Left lung (tissue), 10 donors: ENCODE results near the gene DNAJC5. TPM values are rescaled to one million over a fixed set of nuclear protein-coding genes. Genes with fewer than 3 reads are reported as not detected.

Experiments
- ATAC-seq: fragments of 200-7000 bp; cut with Tn5 transposase; one replicate; pipeline ENCODE4 v1.9.1; 2020; ENCODE audit warnings: moderate library complexity
- DNase-seq, 4 donors: peaks; one replicate each; pipeline ENCODE4 v3.0.0-alpha.2; 2013 to 2020
- H3K27ac ChIP-seq, 2 donors: fragments of 200-600 bp; sonication (generic) in 1 of 2; one replicate each; pipeline versions ENCODE4 v1.5.0 to v1.8.0; 2020 to 2021
- H3K27me3 ChIP-seq, 2 donors: fragments of 200-600 bp; sonication (generic) in 1 of 2; one replicate each; pipeline versions ENCODE4 v1.5.0 to v1.8.0; 2020 to 2021
- H3K36me3 ChIP-seq, 2 donors: fragments of 200-600 bp; sonication (generic) in 1 of 2; one replicate each; pipeline versions ENCODE4 v1.5.0 to v1.8.0; 2020 to 2021
- H3K4me1 ChIP-seq, 2 donors: fragments of 200-600 bp; one replicate each; pipeline ENCODE4 v1.8.0; 2021
- H3K4me3 ChIP-seq, 2 donors: fragments of 200-600 bp; sonication (generic) in 1 of 2; one replicate each; pipeline versions ENCODE4 v1.5.0 to v1.8.0; 2020 to 2021; ENCODE audit warnings: mild to moderate bottlenecking in 1 of 2
- H3K9me3 ChIP-seq, 2 donors: fragments of 200-600 bp; sonication (generic) in 1 of 2; one replicate each; pipeline versions ENCODE4 v1.5.0 to v1.8.0; 2020 to 2021
- intact Hi-C, 2 donors: fragments of 100-400 bp; cut with DNase I; formaldehyde crosslinking; loops; one replicate each; pipeline versions ENCODE4 v1.11.2 to v1.14.2; 2022
- polyA plus RNA-seq, 6 donors: library from polyadenylated mRNA; unstranded; fragments of 120-200 nt; gene quantifications; one replicate each; pipeline ENCODE4 v1.2.1, GENCODE V29; 2013; ENCODE audit not compliant: insufficient read length in 6 of 6
- total RNA-seq, 2 donors: library from RNA; stranded (reverse); fragmentation: NEBNext Ultra II Directional; extraction: Animal tissue kit (Norgen Biotek cat#: 25700); gene quantifications; one replicate each; pipeline ENCODE4 v1.2.1, GENCODE V29; 2021
- TF ChIP-seq, protein P1 (sequence below), 2 donors: fragments of 200-600 bp; sonication (generic) in 1 of 2; IDR thresholded peaks; one replicate each; pipeline versions ENCODE4 v1.5.0 to v1.8.0; 2021; ENCODE audit warnings: antibody characterized with exemption in 2 of 2
- donor health status: DM: no; HTN: yes; CAD: no.
- donor health status: DM: no; HTN: no; CAD: no.

DNAJC5 gene
- total and polyA plus RNA-seq, 8 donors, result 17.5 to 59.5 (median 25.3) TPM

DNA sequence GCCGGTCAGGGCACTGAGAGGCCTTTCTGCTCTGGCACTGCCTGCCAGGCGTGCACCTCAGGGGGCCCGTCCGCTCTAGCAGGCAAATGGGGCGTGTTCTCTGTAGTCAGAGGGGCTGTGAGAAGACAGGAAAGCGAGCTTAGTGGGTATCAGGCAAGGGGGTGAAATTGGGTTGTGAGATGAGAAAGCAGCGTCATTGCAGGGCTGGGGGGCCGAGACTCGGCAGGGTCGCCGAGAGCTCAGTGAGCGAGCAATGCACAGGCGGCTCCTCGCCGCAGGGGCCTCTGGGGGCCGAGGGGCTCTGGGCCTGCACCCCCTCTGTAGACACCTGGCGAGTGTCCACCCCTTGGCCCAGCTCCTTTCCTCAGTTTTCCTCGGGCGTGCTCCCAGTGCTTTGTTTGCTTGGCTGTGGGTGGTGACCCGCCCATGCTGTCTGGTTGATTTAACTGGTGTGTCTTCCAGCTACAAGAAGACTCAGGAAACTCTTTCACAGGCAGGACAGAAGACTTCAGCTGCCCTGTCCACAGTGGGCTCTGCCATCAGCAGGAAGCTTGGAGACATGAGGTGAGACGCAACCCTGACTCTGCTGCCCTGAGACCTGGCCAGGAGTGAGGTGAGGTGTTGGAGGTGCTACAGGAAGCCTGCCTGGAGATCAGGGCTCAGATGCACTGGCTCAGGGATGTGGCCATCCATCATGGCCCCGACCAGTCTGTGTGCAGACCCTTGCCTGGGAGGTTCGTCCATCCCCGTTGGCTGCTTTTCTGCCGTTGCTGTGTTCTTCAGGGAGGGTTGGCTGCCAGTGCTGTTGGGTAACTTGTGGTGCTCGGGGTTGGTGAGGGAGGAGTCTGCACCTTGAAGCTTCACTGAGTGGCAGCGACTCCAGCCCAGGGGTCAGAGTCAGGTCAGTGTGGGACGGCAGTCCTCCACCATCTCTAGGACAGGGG is 12.4 kb upstream of the DNAJC5 start:
- intact Hi-C loops, result no loop called here
- Histone ChIP-seq H3K27me3 (no peaks in the 10 kb centered on the region), H3K4me3 (no peak overlapping the region), H3K9me3 (no peaks in the 10 kb centered on the region), H3K27ac (no peak overlapping the region), H3K36me3 (peaks cover 0 to 92% of the 10 kb centered on the region in 2 donors), H3K4me1 (peaks cover 0 to 14% of the 10 kb centered on the region in 2 donors)
- TF ChIP-seq, protein P1, sequence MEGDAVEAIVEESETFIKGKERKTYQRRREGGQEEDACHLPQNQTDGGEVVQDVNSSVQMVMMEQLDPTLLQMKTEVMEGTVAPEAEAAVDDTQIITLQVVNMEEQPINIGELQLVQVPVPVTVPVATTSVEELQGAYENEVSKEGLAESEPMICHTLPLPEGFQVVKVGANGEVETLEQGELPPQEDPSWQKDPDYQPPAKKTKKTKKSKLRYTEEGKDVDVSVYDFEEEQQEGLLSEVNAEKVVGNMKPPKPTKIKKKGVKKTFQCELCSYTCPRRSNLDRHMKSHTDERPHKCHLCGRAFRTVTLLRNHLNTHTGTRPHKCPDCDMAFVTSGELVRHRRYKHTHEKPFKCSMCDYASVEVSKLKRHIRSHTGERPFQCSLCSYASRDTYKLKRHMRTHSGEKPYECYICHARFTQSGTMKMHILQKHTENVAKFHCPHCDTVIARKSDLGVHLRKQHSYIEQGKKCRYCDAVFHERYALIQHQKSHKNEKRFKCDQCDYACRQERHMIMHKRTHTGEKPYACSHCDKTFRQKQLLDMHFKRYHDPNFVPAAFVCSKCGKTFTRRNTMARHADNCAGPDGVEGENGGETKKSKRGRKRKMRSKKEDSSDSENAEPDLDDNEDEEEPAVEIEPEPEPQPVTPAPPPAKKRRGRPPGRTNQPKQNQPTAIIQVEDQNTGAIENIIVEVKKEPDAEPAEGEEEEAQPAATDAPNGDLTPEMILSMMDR (IDR thresholded peaks at IDR 0.05), result no peak
- ATAC-seq, result no peak
- DNase-seq, result peak in 1 of 4 donors; percentile 59

- TF ChIP-seq, protein P1 (IDR thresholded peaks at IDR 0.05), result no peak
- intact Hi-C loops, result no loop called here
- Histone ChIP-seq H3K4me1 (peaks cover 0 to 8% of the 10 kb centered on the region in 2 donors), H3K9me3 (no peaks in the 10 kb centered on the region), H3K36me3 (peaks cover 0 to 92% of the 10 kb centered on the region in 2 donors), H3K4me3 (no peak overlapping the region), H3K27ac (no peak overlapping the region), H3K27me3 (no peaks in the 10 kb centered on the region)
- peak in 1 of 4 donors; percentile 48 for DNase-seq
- ATAC-seq, result no peak
Measured at GRCh38 chr20:63883201-63883593, 11.7 kb upstream of the DNAJC5 start.

- H3K27ac ChIP-seq, result no peak overlapping the region
- peaks cover 0 to 93% of the 10 kb centered on the region in 2 donors for H3K36me3 ChIP-seq
- H3K4me3 ChIP-seq, result no peak overlapping the region
- peak in 1 of 4 donors; percentile 75 for DNase-seq
- TF ChIP-seq, protein P1 (IDR thresholded peaks at IDR 0.05), result no peak
- no peaks in the 10 kb centered on the region for H3K9me3 ChIP-seq
- peaks cover 0 to 19% of the 10 kb centered on the region in 2 donors for H3K4me1 ChIP-seq
- intact Hi-C loops, result no loop called here
- no peaks in the 10 kb centered on the region for H3K27me3 ChIP-seq
- no peak for ATAC-seq
Measured at GRCh38 chr20:63884506-63885263, 10.2 kb upstream of the DNAJC5 start.

- DNase-seq (no peak), ATAC-seq (no peak)
- no peak overlapping the region for H3K4me3 ChIP-seq
- no peak overlapping the region for H3K27ac ChIP-seq
- intact Hi-C loops, result no loop called here
- peaks cover 0 to 99% of the 10 kb centered on the region in 2 donors for H3K36me3 ChIP-seq
- TF ChIP-seq, protein P1 (IDR thresholded peaks at IDR 0.05), result no peak
- no peaks in the 10 kb centered on the region for H3K27me3 ChIP-seq
- H3K9me3 ChIP-seq, result no peaks in the 10 kb centered on the region
- H3K4me1 ChIP-seq, result peaks cover 2 to 26% of the 10 kb centered on the region in 2 donors
Measured at GRCh38 chr20:63885264-63886053, 9.5 kb upstream of the DNAJC5 start.
